Transverse colon (tissue), 4 donors: ENCODE results near the gene SIGLEC15.

ENCODE experiments used
- EP300 ChIP-seq: sonication (generic); formaldehyde crosslinking; IDR thresholded peaks from one replicate; pipeline ENCODE4 v1.6.1; 2017; ENCODE audit warnings: antibody characterized with exemption, low read depth
- POLR2A ChIP-seq: fragments of 450-650 bp; IDR thresholded peaks from one replicate; pipeline ENCODE4 v1.6.1; 2016; ENCODE audit warnings: antibody characterized with exemption, mild to moderate bottlenecking, moderate library complexity
- POLR2AphosphoS5 ChIP-seq, 3 donors: sonication (generic); formaldehyde crosslinking; IDR thresholded peaks; one replicate each; pipeline ENCODE4 v1.6.1; 2016; ENCODE audit warnings: antibody characterized with exemption in 3 of 3
- TF ChIP-seq, protein P1 (sequence below), 5 experiments: fragments of 200-600 bp in 3 of 5; fragments of 450-650 bp in 2 of 5; sonication (generic) in 3 of 5; IDR thresholded peaks; 1 replicate in 2 of 5; 2 replicates in 3 of 5; pipeline ENCODE4 v1.5.1; 2016 to 2017; ENCODE audit warnings: antibody characterized with exemption in 5 of 5, inconsistent platforms in 3 of 5, mild to moderate bottlenecking in 2 of 5, moderate library complexity in 1 of 5

DNA sequence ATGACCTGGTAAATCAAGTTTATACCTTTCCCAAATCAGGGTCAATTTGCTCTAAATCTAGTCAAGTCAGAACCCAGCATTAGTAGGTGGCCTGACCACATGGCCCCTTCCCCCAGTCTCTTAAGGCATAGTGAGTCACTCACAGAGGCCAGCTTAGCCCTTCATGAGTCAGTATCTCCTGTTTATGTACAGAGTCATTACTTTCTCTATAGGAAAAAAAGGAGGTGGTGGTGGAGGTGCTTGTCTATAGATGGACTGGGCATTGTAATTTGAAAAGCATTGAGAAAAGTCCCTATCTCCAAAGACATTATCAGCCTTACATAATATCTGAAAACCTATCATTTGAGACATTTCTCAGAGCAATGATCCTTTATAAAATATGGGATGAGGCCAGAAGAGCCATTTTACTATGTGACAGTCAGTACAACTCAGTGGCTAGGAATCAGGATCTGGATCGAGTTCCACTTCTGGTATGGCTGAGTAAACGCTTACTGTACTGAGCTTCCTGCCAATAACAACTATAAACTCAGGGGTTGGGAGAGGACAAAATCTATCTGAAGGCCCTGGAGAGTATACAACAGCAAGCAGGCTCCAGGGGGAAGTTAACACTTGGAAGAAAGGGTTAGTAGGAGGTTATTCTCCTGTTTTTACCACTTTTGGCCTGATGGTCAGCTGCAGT, 22.5 kb upstream of the SIGLEC15 start:
- TF ChIP-seq, protein P1, sequence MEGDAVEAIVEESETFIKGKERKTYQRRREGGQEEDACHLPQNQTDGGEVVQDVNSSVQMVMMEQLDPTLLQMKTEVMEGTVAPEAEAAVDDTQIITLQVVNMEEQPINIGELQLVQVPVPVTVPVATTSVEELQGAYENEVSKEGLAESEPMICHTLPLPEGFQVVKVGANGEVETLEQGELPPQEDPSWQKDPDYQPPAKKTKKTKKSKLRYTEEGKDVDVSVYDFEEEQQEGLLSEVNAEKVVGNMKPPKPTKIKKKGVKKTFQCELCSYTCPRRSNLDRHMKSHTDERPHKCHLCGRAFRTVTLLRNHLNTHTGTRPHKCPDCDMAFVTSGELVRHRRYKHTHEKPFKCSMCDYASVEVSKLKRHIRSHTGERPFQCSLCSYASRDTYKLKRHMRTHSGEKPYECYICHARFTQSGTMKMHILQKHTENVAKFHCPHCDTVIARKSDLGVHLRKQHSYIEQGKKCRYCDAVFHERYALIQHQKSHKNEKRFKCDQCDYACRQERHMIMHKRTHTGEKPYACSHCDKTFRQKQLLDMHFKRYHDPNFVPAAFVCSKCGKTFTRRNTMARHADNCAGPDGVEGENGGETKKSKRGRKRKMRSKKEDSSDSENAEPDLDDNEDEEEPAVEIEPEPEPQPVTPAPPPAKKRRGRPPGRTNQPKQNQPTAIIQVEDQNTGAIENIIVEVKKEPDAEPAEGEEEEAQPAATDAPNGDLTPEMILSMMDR (IDR thresholded peaks at IDR 0.05) = no peak
- TF ChIP-seq POLR2AphosphoS5 (IDR thresholded peaks at IDR 0.05) = no peak
- no peak for TF ChIP-seq POLR2A
- TF ChIP-seq EP300 = no peak
